Stimulated activated CD4-positive, alpha-beta T cell treated with anti-CD3 and anti-CD28 coated beads, Interleukin-1b, Interleukin-23, amount 100 ng/mL, for 4 hours (primary cell): ENCODE results near the gene MPPED1.

Source experiments
- DNase-seq, 2 donors: peaks; one replicate each; pipeline ENCODE4 v3.0.0-alpha.2; 2020; ENCODE audit warnings: low read depth in 2 of 2

MPPED1 gene

DNA sequence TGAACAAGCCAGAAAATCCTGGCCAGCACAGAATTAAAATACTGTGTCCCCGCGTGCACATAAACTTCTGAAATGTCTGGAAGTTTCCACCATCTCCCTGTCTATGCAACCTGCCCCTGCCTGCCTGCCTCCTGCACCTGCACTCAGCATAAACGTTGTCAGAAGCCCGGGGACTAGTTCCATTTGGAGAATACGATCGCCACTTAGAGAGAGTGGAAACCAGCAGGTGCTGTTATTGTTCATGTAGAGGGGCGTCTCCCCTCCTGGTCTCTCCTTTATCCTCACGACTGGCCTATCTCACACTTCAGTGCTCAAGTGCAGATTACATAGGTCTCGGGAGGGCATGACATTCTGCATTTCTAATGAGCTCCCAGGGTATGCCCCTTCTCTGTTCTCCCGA, 35.6 kb downstream of the MPPED1 start:
- no peak for DNase-seq

DNA sequence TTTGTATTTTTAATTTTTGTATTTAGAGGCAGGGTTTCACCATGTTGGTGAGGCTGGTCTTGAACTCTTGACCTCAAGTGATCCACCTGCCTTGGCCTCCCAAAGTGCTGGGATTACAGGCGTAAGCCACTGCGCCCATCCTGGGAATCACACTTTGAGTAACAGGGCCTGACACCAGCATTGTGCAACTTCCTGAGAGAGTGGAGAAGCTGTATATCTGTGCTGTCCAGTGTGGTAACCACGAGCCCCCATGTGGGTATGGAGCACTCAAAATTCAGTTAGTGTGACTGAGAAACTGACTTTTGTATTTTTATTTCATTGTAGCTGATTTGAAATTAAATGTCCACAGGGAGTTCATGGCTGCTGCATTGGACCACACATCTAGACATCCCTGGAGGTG, 36.2 kb downstream of the MPPED1 start:
- no peak for DNase-seq

DNA sequence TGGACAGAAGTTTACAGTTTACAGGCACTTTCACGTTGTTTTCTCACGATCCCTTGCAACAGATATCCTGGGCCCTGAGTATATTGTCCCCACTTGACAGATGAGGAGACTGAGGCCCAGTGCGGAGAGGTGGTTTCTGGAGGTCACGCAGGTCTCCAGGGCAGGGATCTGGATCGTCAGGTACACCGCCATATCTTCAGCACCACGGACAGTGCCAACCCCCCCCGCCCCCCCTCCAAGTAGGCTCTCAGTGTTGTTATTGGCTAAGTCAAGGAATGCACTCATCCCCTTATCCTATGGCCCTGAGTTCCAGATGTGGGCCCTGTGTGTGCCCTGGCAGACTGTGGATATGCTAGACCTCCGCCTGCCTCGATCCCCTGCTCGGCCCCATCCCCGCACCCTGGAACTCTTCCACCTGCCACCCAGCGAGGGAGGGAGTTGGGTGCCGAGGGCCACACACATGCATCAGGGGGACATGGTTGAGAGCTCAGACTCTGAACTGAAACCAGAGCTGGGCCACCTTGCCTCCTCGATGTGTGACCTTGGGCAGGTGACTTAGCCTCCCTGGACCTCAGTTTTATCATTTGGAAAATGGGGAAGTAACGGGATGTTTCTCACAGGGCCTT, 37.5 kb downstream of the MPPED1 start:
- DNase-seq: no peak

DNA sequence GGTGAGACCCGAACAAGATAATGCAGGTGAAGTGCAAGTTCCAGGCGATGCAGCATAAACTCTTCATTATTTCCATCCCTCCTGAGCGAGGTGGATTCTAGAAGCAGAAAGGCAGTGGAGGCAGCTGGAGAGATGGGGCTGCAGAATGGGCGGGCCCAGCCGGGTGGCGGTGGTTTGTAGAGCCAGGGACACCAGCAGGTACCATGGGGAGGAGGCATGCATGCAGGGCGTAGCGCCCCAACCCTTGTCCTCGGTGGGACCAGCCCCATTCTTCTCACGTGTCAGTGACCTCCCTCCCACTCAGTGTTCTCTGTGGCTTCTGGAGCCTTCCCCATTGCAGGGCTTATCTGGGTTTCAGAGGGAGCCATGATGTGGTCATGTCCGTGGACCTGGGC, 38.0 kb downstream of the MPPED1 start:
- DNase-seq: no peak

GRCh38 chr22:43451371-43452050, 39.7 kb downstream of the MPPED1 start:
- DNase-seq: no peak

DNA sequence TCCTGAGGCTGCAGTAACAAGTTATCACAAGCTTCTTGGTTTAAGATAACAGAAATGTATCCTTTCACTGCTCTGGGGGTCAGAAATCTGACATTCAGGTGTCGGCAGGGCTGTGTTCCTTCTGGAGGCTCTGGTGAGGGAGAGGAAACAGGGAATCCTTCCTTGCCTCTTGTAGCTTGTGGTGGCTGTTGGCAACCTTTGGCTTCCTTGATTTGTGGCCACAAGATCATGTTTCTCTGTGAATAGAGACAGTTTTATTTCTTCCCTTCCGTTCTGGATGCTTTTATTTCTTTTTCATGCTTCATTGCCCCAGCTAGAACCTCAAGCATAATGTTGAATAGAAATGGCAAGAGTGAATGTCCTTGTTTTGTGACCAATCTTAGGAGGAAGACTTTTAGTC, 44.0 kb downstream of the MPPED1 start:
- DNase-seq: no peak

GRCh38 chr22:43457002-43457401, 45.2 kb downstream of the MPPED1 start:
- DNase-seq: no peak

GRCh38 chr22:43462701-43463100, 50.9 kb downstream of the MPPED1 start:
- no peak for DNase-seq

GRCh38 chr22:43464809-43465208, 53.0 kb downstream of the MPPED1 start:
- DNase-seq: no peak

DNA sequence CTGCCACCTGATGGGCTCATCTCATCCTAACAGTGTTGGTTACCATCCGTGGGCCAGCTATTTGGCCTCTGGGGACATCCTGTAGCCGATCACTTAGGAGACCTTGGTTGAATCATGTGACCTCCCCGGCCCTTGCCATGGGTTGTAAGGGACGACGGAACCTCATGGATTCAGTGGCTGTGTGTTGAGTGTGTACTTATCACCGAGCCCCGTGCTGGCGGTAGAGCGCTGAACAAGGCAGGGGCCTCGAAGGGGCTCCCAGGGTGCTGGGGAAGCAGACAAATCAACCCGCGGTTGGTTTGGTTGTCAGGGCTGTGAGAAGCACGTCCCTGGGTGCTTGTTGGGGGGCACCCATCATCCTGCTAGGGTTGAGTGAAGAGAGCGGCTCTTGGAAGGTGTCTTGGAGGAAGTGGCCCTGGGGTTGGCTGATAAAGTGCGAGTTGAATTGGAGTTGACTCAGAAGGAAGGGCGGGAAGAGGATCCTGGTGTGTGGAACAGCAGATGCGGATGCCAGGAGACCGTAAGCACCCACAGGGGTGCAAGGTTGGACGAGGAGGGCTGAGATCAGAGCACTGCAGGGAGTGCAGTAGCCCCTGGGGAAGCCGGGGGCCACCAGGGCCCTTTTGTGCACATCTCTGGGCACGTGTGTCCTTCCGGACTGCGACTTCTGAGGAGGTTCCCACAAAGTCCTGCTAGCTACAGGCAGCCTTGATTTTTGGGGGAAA, 53.6 kb downstream of the MPPED1 start:
- no peak for DNase-seq

- DNase-seq: no peak
Measured at GRCh38 chr22:43466710-43467109, 54.9 kb downstream of the MPPED1 start.

- no peak for DNase-seq
Measured at GRCh38 chr22:43467216-43467940, 55.6 kb downstream of the MPPED1 start.

GRCh38 chr22:43470253-43470652, 58.4 kb downstream of the MPPED1 start:
- DNase-seq: no peak

DNA sequence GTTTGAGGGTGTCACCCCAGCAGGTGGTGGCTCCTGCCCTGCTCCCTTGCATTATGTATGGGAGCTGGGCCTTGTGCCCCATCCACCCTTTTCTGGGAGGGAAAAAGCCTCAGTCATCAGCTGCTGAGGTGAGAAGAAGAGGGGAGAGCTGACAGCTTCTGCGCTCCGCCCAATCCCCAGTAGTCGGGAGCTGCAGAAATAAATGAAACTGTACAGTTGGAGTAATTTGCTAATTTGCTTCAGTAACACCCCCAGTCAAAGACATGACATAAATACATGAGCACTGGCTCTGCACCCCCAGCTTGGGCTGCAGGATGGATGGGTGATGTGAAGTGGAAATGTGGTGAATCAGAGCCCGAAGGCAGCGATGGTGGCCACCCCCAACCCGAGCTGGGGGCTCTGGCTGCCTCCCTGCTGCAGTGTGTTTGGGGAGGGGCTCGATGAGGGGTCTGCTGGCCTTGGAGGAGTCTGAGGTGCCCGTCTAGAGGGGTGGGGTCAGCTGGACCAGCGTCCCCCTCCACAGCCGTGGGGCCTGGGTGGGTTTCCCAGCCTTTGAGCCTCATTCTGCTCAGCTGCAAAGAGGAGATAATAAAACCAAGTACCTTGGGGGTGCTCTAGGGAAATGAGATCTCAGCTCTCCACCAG, 59.2 kb downstream of the MPPED1 start:
- no peak for DNase-seq

DNA sequence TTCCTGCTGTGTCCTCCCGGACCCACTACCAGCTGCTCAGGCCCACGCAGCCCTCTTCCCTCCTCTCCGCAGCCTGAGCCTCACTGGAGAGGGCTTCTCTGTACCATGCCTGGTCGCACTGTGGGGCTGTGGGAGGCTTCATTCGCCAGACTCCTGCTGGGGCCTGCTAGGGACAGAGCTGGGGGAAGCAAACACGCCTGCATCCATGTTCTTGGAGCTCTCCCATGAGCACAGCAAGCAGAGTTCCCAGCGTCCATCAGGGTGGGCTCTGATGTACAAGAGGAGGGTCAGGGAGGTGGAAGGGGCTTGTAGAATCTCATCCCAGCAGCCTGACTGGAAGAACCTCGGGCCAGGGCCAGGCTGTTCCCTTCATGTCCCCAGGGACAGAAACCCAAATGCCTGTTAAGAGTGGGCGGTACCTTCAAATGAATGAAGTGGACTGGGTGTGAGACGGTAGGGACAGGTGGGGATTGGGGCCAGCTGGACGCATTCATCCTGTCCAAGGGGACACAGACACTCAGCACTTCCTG, 59.9 kb downstream of the MPPED1 start:
- no peak for DNase-seq

DNA sequence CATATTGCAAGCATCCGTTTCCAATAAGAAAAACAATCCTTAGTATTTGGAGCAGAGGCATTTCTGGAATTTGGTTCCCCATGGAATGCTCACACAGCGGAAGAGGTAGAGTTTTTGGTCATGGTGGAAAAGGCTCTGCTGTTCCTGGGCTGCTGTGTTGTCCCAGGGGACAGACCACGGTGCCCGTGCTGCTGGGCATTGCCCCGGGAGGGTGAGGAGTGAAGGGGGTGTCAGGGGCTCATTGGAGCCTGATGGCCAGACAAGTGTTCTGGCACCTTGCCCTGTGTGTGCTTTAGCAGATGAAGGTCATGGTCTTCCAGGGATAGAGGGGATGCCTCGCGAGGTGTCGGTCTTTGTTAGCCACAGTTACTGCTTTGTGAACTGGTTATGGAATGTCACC, 61.2 kb downstream of the MPPED1 start:
- no peak for DNase-seq

GRCh38 chr22:43473441-43473840, 61.6 kb downstream of the MPPED1 start:
- DNase-seq: no peak

- DNase-seq: no peak
Measured at GRCh38 chr22:43474161-43475101, 62.6 kb downstream of the MPPED1 start.

DNA sequence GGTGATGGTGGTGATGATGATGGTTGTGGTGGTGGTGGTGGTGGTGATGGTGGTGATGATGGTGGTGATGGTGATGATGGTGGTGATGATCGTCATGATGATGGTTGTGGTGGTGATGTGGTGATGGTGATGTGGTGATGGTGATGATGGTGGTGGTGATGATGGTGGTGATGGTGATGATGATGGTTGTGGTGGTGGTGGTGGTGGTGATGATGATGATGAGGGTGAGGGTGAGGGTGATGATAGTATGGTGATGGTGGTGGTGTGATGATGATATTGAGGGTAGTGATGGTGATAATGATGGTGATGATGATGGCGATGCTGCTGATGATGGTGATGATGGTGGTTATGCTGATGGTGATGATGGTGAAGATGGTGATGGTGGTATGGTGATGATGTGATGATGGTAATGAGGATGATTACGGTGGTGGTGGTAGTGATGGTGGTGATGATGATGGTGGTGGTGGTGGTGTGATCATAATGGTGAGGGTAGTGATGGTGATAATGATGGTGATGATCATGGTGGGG, 63.8 kb downstream of the MPPED1 start:
- no peak for DNase-seq

GRCh38 chr22:43476341-43476740, 64.5 kb downstream of the MPPED1 start:
- no peak for DNase-seq
